Natural killer cell (primary cell): ENCODE measurements around the gene ZMIZ1. TPM values are rescaled to one million over a fixed set of nuclear protein-coding genes. Genes with fewer than 3 reads are reported as not detected.

ENCODE experiments used
- ATAC-seq, 3 donors: fragments of 150-1000 bp in 2 of 3; fragments of 200-7000 bp in 1 of 3; cut with Tn5 transposase; 1 replicate in 1 of 3; 2 replicates in 2 of 3; pipeline ENCODE4 v1.10.0; 2021; ENCODE audit warnings: mild to moderate bottlenecking in 2 of 3, moderate library complexity in 2 of 3
- DNase-seq, 2 donors: peaks; one replicate each; pipeline versions ENCODE4 v3.0.0 to v3.0.0-alpha.2; 2013 to 2021; ENCODE audit warnings: mixed read lengths in 1 of 2
- H3K27ac ChIP-seq: one replicate; pipeline ENCODE4 v1.5.1; 2013; ENCODE audit warnings: mild to moderate bottlenecking, low read length
- H3K27me3 ChIP-seq: one replicate; pipeline ENCODE4 v1.6.1; 2013; ENCODE audit warnings: low read length; ENCODE audit not compliant: control insufficient read depth, insufficient read depth
- H3K36me3 ChIP-seq: one replicate; pipeline ENCODE4 v1.6.1; 2013; ENCODE audit warnings: low read length; ENCODE audit not compliant: control insufficient read depth, insufficient read depth
- H3K4me1 ChIP-seq: one replicate; pipeline ENCODE4 v1.6.1; 2013; ENCODE audit warnings: low read length; ENCODE audit not compliant: control insufficient read depth, insufficient read depth
- H3K4me3 ChIP-seq: one replicate; pipeline ENCODE4 v1.5.1; 2013; ENCODE audit warnings: low read length
- H3K9me3 ChIP-seq: one replicate; pipeline ENCODE4 v1.6.1; 2013; ENCODE audit warnings: low read length; ENCODE audit not compliant: control insufficient read depth, insufficient read depth
- H3K27ac Mint-ChIP-seq, 2 donors: one replicate each; pipeline ENCODE4 v1.8.0; 2022; ENCODE audit warnings: mild to moderate bottlenecking in 2 of 2, mixed read lengths in 2 of 2, moderate library complexity in 1 of 2
- H3K27me3 Mint-ChIP-seq, 2 donors: one replicate each; pipeline ENCODE4 v1.8.0; 2022; ENCODE audit warnings: low read depth in 2 of 2, mixed read lengths in 2 of 2
- H3K36me3 Mint-ChIP-seq: one replicate; pipeline ENCODE4 v1.8.0; 2022; ENCODE audit warnings: mixed read lengths
- H3K4me1 Mint-ChIP-seq, 2 donors: one replicate each; pipeline ENCODE4 v1.8.0; 2022; ENCODE audit warnings: mixed read lengths in 2 of 2
- H3K4me3 Mint-ChIP-seq: one replicate; pipeline ENCODE4 v1.8.0; 2022; ENCODE audit warnings: mild to moderate bottlenecking, moderate library complexity, mixed read lengths
- H3K9me3 Mint-ChIP-seq, 2 donors: one replicate each; pipeline ENCODE4 v1.8.0; 2022; ENCODE audit warnings: mixed read lengths in 2 of 2
- CTCF ChIP-seq: fragments of 200-600 bp; IDR thresholded peaks from one replicate; pipeline ENCODE4 v1.8.0; 2022; ENCODE audit warnings: antibody characterized with exemption
- WGBS: methylation state at CpG from one replicate; pipeline ENCODE4 v1.1.7; 2013; ENCODE audit warnings: missing lambda C conversion rate; ENCODE audit not compliant: insufficient coverage; 5-methylcytosine and 5-hydroxymethylcytosine counted together
- intact Hi-C: fragments of 100-400 bp; cut with micrococcal nuclease; formaldehyde crosslinking; loops from one replicate; pipeline ENCODE4 v1.14.2; 2022
- total RNA-seq, 4 donors: library from RNA; stranded (reverse); fragments of 120-200 nt in 1 of 4; gene quantifications; one replicate each; pipeline versions ENCODE4 v1.2.3 to v1.2.4, GENCODE V29; 2013 to 2022

Gene ZMIZ1
- total RNA-seq, 3 donors from 2014 or later (not counting 1 experiment from before 2014, with no cell fraction given) = 36.5 to 51.5 (median 37.9) TPM

DNA sequence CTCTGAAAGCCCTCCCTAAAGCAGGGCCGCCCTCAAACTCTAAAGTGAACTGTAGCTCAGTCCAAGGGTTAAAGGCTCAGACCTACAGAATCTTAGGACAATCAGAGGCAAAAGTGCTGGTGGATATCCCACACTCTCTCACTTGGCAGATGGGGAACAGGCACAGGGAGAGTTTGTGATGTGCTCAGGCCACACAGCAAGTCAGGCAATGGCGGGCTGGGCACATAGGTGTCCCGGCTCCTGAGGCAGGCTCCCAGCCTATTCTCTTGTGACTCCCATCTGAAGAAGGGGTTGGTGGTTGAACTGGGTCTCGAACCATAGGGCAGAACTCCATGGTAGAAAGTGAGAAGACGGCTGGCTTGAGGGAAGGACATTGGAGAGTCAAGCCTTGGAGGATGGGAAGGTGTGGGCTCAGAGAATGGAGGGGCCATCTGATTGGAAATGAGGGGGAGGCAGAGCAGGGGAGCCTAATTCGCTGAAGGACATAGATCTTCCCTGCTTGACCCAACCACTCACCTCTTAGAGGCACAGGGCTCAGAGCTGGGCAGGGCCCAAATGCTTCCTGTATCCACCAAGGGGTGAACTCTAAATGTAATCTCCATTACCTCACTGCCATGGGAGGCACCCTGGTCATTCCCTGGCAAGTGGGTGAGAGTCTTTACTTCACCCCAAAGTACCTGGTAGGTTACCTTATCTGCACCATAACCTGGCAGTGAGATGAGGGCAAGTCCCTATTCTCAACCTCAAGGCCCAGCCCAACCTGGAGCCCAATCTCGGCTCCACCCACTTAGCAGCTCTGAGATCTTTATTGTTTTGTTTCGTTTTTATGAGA lies 4.9 kb upstream of the ZMIZ1 start:
- Histone ChIP-seq H3K4me1 (peaks cover 37% of the 10 kb centered on the region), H3K36me3 (no peaks in the 10 kb centered on the region), H3K9me3 (no peaks in the 10 kb centered on the region), H3K27me3 (no peaks in the 10 kb centered on the region), H3K27ac (no peak overlapping the region), H3K4me3 (no peak overlapping the region)
- H3K4me1 Mint-ChIP-seq = peaks cover 0 to 47% of the 10 kb centered on the region in 2 donors
- intact Hi-C loops = no loop called here
- peak overlapping the region in 1 of 2 donors; percentile 44 for H3K27ac Mint-ChIP-seq
- H3K27me3 Mint-ChIP-seq = peaks cover 3 to 7% of the 10 kb centered on the region in 2 donors
- 80% methylated on average over 8 of the region's 8 CpGs for WGBS
- no peak for ATAC-seq
- peak in 1 of 2 donors; percentile 74 for DNase-seq
- H3K4me3 Mint-ChIP-seq = no peak overlapping the region
- no peak for TF ChIP-seq CTCF
- no peaks in the 10 kb centered on the region for H3K9me3 Mint-ChIP-seq
- H3K36me3 Mint-ChIP-seq = no peaks in the 10 kb centered on the region

DNA sequence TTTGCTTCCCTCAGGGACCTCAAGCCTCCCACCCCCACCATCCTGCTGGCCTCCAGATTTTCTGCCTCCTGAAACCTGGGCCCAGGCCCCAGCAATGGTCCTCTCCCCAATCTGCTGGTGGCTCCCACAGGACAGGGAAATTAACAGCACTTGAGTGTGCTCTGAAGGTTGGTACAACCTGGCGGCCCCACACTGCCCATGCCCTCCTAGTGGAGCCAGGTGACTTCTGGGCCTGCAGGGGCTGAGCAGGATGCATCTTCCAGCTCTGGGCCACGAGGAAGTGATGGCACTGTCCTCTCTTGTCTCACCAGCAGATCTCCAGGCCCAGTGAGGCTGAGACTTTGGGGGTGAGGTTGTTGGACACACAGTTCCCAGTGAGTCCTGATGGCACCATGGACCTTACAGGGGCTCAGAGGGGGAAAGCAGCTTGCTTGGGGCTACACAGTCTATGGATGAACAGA lies 3.6 kb upstream of the ZMIZ1 start:
- Histone ChIP-seq H3K9me3 (no peaks in the 10 kb centered on the region), H3K4me1 (peaks cover 37% of the 10 kb centered on the region), H3K27ac (no peak overlapping the region), H3K36me3 (no peaks in the 10 kb centered on the region), H3K27me3 (no peaks in the 10 kb centered on the region), H3K4me3 (no peak overlapping the region)
- Mint-ChIP-seq H3K4me1 (peaks cover 0 to 47% of the 10 kb centered on the region in 2 donors), H3K9me3 (no peaks in the 10 kb centered on the region), H3K27me3 (peaks cover 3 to 7% of the 10 kb centered on the region in 2 donors), H3K4me3 (peak overlapping the region; percentile 43), H3K27ac (peak overlapping the region in 1 of 2 donors; percentile 92), H3K36me3 (no peaks in the 10 kb centered on the region)
- ATAC-seq (no peak), DNase-seq (no peak)
- intact Hi-C loops = loop anchor here (5.0 kb wide), 1 partner anchor 82 kb away; no protein-coding TSS in a partner anchor
- WGBS = 88% methylated on average over 2 of the region's 2 CpGs
- no peak for TF ChIP-seq CTCF

- H3K4me3 Mint-ChIP-seq = peak overlapping the region; percentile 64
- Histone ChIP-seq H3K4me3 (no peak overlapping the region), H3K27ac (no peak overlapping the region), H3K36me3 (no peaks in the 10 kb centered on the region), H3K9me3 (no peaks in the 10 kb centered on the region), H3K27me3 (no peaks in the 10 kb centered on the region), H3K4me1 (peaks cover 40% of the 10 kb centered on the region)
- DNase-seq (no peak), ATAC-seq (no peak)
- no peak for TF ChIP-seq CTCF
- H3K4me1 Mint-ChIP-seq = peaks cover 2 to 51% of the 10 kb centered on the region in 2 donors
- 86% methylated on average over 1 of the region's 2 CpGs for WGBS
- H3K27ac Mint-ChIP-seq = peak overlapping the region in 1 of 2 donors; percentile 92
- H3K27me3 Mint-ChIP-seq = peaks cover 3 to 5% of the 10 kb centered on the region in 2 donors
- no peaks in the 10 kb centered on the region for H3K9me3 Mint-ChIP-seq
- H3K36me3 Mint-ChIP-seq = no peaks in the 10 kb centered on the region
- intact Hi-C loops = loop anchor here (5.0 kb wide), 1 partner anchor 81 kb away; no protein-coding TSS in a partner anchor
Observed at GRCh38 chr10:79065853-79066252, 2.9 kb upstream of the ZMIZ1 start.
